ENCODE measurements around the gene CELF4. TPM values are rescaled to one million over a fixed set of nuclear protein-coding genes. Genes with fewer than 3 reads are reported as not detected.

The CELF4 gene
- total RNA-seq, 2 donors from 2014 or later = 3.3 to 4.7 TPM

- 44 to 72% methylated on average over 2 of the region's 2 CpGs for WGBS, 2 donors
- intact Hi-C loops (cut with DNase I) = loop anchor here (10.0 kb wide), 1 partner anchor 186 kb away; no protein-coding TSS in a partner anchor
Measured at GRCh38 chr18:37348729-37349128, 216.9 kb downstream of the CELF4 start.

GRCh38 chr18:37346048-37346447 is 219.6 kb downstream of the CELF4 start:
- Histone ChIP-seq H3K4me3 (no peak overlapping the region), H3K36me3 (replicated peaks in 1 of 2; ENCODE audit: insufficient read depth in 1 of 2, low read depth in 2 of 2) (no peaks in the 10 kb centered on the region), H3K27ac (no peak overlapping the region), H3K27me3 (no peaks in the 10 kb centered on the region), H3K9me3 (no peaks in the 10 kb centered on the region), H3K4me1 (no peaks in the 10 kb centered on the region)
- DNase-seq = no peak
- ATAC-seq = no peak
- TF ChIP-seq POLR2A (IDR thresholded peaks at IDR 0.05) = no peak
- TF ChIP-seq CTCF (IDR thresholded peaks at IDR 0.05) = no peak
- intact Hi-C loops (cut with DNase I) = loop anchor here (10.0 kb wide), 1 partner anchor 189 kb away; no protein-coding TSS in a partner anchor
- WGBS, 2 donors = 40 to 76% methylated on average over 1 to 3 of the region's 3 CpGs

More at GRCh38 chr18:37348729-37349128, 216.9 kb downstream of the CELF4 start:
- ATAC-seq = no peak
- Histone ChIP-seq H3K27ac (no peak overlapping the region), H3K4me1 (no peaks in the 10 kb centered on the region), H3K4me3 (no peak overlapping the region), H3K27me3 (no peaks in the 10 kb centered on the region), H3K9me3 (no peaks in the 10 kb centered on the region), H3K36me3 (replicated peaks in 1 of 2; ENCODE audit: insufficient read depth in 1 of 2, low read depth in 2 of 2) (no peaks in the 10 kb centered on the region)
- no peak for DNase-seq
- TF ChIP-seq POLR2A (IDR thresholded peaks at IDR 0.05) (no peak), CTCF (IDR thresholded peaks at IDR 0.05) (no peak)

- no peak for TF ChIP-seq POLR2A (IDR thresholded peaks at IDR 0.05)
- no peak for TF ChIP-seq CTCF (IDR thresholded peaks at IDR 0.05)
- ATAC-seq (peak; percentile 12), DNase-seq (no peak)
- no peaks in the 10 kb centered on the region for H3K27me3 ChIP-seq
- H3K4me3 ChIP-seq = no peak overlapping the region
- WGBS, 2 donors = 14 to 21% methylated on average over 7 of the region's 7 CpGs
- no peaks in the 10 kb centered on the region for H3K9me3 ChIP-seq
- H3K4me1 ChIP-seq = no peaks in the 10 kb centered on the region
- no peak overlapping the region for H3K27ac ChIP-seq
- intact Hi-C loops (cut with DNase I) = loop anchor here (10.0 kb wide), 1 partner anchor 191 kb away; no protein-coding TSS in a partner anchor
- H3K36me3 ChIP-seq (replicated peaks in 1 of 2; ENCODE audit: insufficient read depth in 1 of 2, low read depth in 2 of 2) = no peaks in the 10 kb centered on the region
Measured at GRCh38 chr18:37343542-37343851, 222.1 kb downstream of the CELF4 start.

- 69 to 74% methylated on average over 4 to 5 of the region's 5 CpGs for WGBS, 2 donors
- Histone ChIP-seq H3K36me3 (replicated peaks in 1 of 2; ENCODE audit: insufficient read depth in 1 of 2, low read depth in 2 of 2) (no peaks in the 10 kb centered on the region), H3K27ac (no peak overlapping the region), H3K4me1 (no peaks in the 10 kb centered on the region), H3K9me3 (no peaks in the 10 kb centered on the region), H3K27me3 (no peaks in the 10 kb centered on the region), H3K4me3 (no peak overlapping the region)
- DNase-seq = no peak
- intact Hi-C loops (cut with DNase I) = loop anchor here (10.0 kb wide), 1 partner anchor 193 kb away; no protein-coding TSS in a partner anchor
- ATAC-seq = no peak
- TF ChIP-seq POLR2A (IDR thresholded peaks at IDR 0.05) = no peak
- TF ChIP-seq CTCF (IDR thresholded peaks at IDR 0.05) = no peak
Measured at GRCh38 chr18:37341473-37342086, 224.0 kb downstream of the CELF4 start.

GRCh38 chr18:37341016-37341415 is 224.6 kb downstream of the CELF4 start:
- no peak for ATAC-seq
- Histone ChIP-seq H3K4me3 (no peak overlapping the region), H3K36me3 (replicated peaks in 1 of 2; ENCODE audit: insufficient read depth in 1 of 2, low read depth in 2 of 2) (no peaks in the 10 kb centered on the region), H3K27ac (no peak overlapping the region), H3K27me3 (no peaks in the 10 kb centered on the region), H3K9me3 (no peaks in the 10 kb centered on the region), H3K4me1 (no peaks in the 10 kb centered on the region)
- no peak for TF ChIP-seq POLR2A (IDR thresholded peaks at IDR 0.05)
- no peak for TF ChIP-seq CTCF (IDR thresholded peaks at IDR 0.05)
- 38 to 71% methylated on average over 2 of the region's 2 CpGs for WGBS, 2 donors
- no peak for DNase-seq
- intact Hi-C loops (cut with DNase I) = loop anchor here (10.0 kb wide), 1 partner anchor 194 kb away; no protein-coding TSS in a partner anchor

Data from body of pancreas (tissue), 4 donors.